Measurements from ENCODE around the gene CCDC80. TPM values are rescaled to one million over a fixed set of nuclear protein-coding genes. Genes with fewer than 3 reads are reported as not detected.

CCDC80 gene, protein sequence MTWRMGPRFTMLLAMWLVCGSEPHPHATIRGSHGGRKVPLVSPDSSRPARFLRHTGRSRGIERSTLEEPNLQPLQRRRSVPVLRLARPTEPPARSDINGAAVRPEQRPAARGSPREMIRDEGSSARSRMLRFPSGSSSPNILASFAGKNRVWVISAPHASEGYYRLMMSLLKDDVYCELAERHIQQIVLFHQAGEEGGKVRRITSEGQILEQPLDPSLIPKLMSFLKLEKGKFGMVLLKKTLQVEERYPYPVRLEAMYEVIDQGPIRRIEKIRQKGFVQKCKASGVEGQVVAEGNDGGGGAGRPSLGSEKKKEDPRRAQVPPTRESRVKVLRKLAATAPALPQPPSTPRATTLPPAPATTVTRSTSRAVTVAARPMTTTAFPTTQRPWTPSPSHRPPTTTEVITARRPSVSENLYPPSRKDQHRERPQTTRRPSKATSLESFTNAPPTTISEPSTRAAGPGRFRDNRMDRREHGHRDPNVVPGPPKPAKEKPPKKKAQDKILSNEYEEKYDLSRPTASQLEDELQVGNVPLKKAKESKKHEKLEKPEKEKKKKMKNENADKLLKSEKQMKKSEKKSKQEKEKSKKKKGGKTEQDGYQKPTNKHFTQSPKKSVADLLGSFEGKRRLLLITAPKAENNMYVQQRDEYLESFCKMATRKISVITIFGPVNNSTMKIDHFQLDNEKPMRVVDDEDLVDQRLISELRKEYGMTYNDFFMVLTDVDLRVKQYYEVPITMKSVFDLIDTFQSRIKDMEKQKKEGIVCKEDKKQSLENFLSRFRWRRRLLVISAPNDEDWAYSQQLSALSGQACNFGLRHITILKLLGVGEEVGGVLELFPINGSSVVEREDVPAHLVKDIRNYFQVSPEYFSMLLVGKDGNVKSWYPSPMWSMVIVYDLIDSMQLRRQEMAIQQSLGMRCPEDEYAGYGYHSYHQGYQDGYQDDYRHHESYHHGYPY
- 9.1 and 13.3 TPM in 2 replicates for total RNA-seq
- long read RNA-seq, partial matches to known transcripts: 9 of 10 reads
- long read RNA-seq, other reads (novel, unspliced or antisense): 1 of 10 reads

DNA sequence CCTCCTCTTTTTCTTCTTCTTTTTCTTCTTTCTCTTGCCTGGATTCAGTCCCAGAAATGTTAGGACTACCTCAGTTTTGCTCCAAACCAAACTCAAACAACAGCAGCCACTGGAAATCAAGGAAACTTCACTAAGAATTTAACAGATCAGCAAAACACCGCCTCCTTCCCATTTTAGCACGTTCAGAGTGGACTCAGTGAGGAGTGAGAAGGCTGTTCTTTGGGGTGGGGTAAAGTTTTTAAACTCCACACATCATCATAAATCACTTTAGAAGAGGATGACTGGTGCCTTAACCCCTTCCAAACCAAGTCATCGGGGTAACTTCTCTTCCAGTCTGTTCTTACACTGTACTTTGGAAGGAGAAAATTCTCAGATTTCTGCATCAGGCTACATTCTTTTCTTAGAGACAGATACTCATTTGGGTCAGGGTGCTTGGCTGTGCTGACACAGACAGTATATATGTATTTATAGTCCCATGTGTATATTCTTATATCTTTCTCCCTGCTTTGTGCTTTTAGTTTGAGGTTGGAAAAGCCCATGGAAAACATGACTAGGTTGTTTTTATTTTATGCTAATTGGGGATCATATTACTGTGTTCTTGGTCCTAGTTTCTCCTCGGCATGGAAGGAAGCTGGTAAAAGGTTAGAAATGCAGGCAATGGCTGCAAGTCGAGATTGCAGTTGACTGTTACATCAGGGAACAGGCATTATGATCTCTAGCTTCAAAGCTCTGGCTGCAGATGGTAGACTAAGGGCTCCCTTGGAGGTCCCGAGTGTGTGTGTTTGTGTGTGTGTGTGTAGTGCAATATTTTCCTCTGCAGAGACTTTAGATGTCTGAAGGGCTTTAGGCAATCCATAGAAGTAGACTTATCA is at the start of gene CCDC80:
Gene CCDC80, minus strand, starts transcription at position 214 of the 872 bp plus-strand sequence. CDS start 1,238 bp downstream, outside the sequence.
- TF ChIP-seq, protein P1, sequence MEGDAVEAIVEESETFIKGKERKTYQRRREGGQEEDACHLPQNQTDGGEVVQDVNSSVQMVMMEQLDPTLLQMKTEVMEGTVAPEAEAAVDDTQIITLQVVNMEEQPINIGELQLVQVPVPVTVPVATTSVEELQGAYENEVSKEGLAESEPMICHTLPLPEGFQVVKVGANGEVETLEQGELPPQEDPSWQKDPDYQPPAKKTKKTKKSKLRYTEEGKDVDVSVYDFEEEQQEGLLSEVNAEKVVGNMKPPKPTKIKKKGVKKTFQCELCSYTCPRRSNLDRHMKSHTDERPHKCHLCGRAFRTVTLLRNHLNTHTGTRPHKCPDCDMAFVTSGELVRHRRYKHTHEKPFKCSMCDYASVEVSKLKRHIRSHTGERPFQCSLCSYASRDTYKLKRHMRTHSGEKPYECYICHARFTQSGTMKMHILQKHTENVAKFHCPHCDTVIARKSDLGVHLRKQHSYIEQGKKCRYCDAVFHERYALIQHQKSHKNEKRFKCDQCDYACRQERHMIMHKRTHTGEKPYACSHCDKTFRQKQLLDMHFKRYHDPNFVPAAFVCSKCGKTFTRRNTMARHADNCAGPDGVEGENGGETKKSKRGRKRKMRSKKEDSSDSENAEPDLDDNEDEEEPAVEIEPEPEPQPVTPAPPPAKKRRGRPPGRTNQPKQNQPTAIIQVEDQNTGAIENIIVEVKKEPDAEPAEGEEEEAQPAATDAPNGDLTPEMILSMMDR (IDR thresholded peaks at IDR 0.05; ENCODE audit: unreplicated experiment): no peak
- Mint-ChIP-seq H3K27me3 (no peaks in the 10 kb centered on the region), H3K36me3 (ENCODE audit: insufficient read depth) (no peaks in the 10 kb centered on the region), H3K9me3 (ENCODE audit: low read depth) (no peaks in the 10 kb centered on the region), H3K4me1 (ENCODE audit: low read depth) (peaks cover 8% of the 10 kb centered on the region), H3K27ac (no peak within 1 kb of the TSS), H3K4me3 (ENCODE audit: low read depth) (no peak within 1 kb of the TSS)
- no peak for DNase-seq (ENCODE audit: low spot score, unreplicated experiment)

DNA sequence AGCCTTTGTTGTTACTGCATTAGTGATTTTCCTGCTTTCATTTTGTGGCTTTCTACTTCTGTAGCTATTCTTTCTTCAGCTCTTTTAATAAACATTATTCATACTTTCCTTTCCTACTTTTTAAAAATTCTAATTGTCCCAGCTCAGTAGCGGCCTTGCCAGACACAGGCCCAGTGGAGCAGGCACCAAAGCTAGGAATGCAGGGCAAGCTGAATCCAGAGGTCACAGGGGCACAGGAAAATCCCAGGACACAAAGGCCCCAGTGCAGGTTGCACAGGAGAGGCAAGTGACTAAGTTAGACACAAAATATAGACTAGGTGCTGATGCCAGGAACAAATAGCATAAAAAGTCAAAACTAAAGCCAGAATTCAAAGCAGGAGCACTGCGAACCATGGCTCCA is 49.0 kb upstream of the CCDC80 start:
- TF ChIP-seq, protein P1 (IDR thresholded peaks at IDR 0.05; ENCODE audit: unreplicated experiment): no peak
- H3K36me3 Mint-ChIP-seq (ENCODE audit: insufficient read depth): no peaks in the 10 kb centered on the region
- DNase-seq (ENCODE audit: low spot score, unreplicated experiment): no peak
- peaks cover 7% of the 10 kb centered on the region for H3K9me3 Mint-ChIP-seq (ENCODE audit: low read depth)
- peaks cover 29% of the 10 kb centered on the region for H3K4me1 Mint-ChIP-seq (ENCODE audit: low read depth)
- peaks cover 10% of the 10 kb centered on the region for H3K27me3 Mint-ChIP-seq
- H3K4me3 Mint-ChIP-seq (ENCODE audit: low read depth): no peak overlapping the region
- peak overlapping the region; percentile 19 for H3K27ac Mint-ChIP-seq

DNA sequence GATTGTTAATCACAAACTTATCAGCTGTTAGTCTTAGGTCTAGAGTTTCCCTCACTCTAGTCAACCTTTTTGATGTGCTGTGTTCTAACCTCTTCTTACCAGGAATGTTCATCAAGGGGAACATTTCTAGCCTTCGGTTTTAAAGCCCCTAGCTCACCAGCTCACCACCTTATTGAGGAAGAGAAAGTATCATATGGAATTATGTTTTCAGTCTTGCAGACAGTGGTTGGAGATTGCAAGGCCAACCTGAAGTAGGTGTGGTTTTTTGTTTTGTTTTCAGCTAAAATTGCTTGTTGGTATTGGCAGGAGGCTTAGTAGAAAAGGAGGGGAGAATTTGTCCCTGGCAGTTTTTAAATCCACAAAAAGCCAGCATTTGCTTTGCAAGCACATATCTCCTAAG is 48.4 kb upstream of the CCDC80 start:
- Mint-ChIP-seq H3K27me3 (peaks cover 10% of the 10 kb centered on the region), H3K4me3 (ENCODE audit: low read depth) (no peak overlapping the region), H3K27ac (no peak overlapping the region), H3K9me3 (ENCODE audit: low read depth) (peaks cover 7% of the 10 kb centered on the region), H3K36me3 (ENCODE audit: insufficient read depth) (no peaks in the 10 kb centered on the region), H3K4me1 (ENCODE audit: low read depth) (peaks cover 29% of the 10 kb centered on the region)
- TF ChIP-seq, protein P1 (IDR thresholded peaks at IDR 0.05; ENCODE audit: unreplicated experiment): no peak
- DNase-seq (ENCODE audit: low spot score, unreplicated experiment): no peak

DNA sequence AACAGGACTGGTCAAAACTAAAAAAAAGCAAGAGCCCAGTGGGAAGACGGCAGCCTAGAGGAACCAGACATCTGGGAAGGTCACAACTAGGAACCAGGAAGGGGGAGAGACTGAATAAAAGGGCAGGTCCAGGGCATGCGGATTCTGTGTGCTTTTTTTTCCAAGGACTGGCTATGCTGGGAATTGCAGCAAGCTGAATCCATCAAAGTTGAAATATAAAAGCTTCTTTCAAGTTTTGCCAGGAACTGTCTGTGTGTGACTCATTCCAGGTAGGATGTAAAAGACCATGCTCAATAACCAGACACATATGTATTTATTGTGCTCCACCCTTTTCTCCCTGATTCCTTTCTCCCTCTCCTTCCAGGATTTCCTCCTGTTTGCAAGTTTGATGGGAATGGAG is 47.9 kb upstream of the CCDC80 start:
- Mint-ChIP-seq H3K4me1 (ENCODE audit: low read depth) (peaks cover 29% of the 10 kb centered on the region), H3K27me3 (peaks cover 13% of the 10 kb centered on the region), H3K4me3 (ENCODE audit: low read depth) (no peak overlapping the region), H3K9me3 (ENCODE audit: low read depth) (peaks cover 4% of the 10 kb centered on the region), H3K27ac (peak overlapping the region; percentile 56), H3K36me3 (ENCODE audit: insufficient read depth) (no peaks in the 10 kb centered on the region)
- TF ChIP-seq, protein P1 (IDR thresholded peaks at IDR 0.05; ENCODE audit: unreplicated experiment): no peak
- no peak for DNase-seq (ENCODE audit: low spot score, unreplicated experiment)
